Ishikawa (cell line): Measurements from ENCODE around the gene DGKD.

Experiments
- CEBPB ChIP-seq: IDR thresholded peaks from 2 replicates; pipeline ENCODE4 v1.6.1; 2012
- CREB1 ChIP-seq: IDR thresholded peaks from 2 replicates; pipeline ENCODE4 v1.6.1; 2012; ENCODE audit warnings: low read depth
- EP300 ChIP-seq: IDR thresholded peaks from 2 replicates; pipeline ENCODE4 v1.6.1; 2012; ENCODE audit warnings: borderline replicate concordance
- FOXM1 ChIP-seq: IDR thresholded peaks from 2 replicates; pipeline ENCODE4 v1.6.1; 2012; ENCODE audit warnings: low read depth, borderline replicate concordance
- RAD21 ChIP-seq: IDR thresholded peaks from 2 replicates; pipeline ENCODE4 v1.6.1; 2012; ENCODE audit warnings: low read depth
- TAF1 ChIP-seq: IDR thresholded peaks from 2 replicates; pipeline ENCODE4 v1.6.1; 2012; ENCODE audit warnings: low read depth, mild to moderate bottlenecking
- YY1 ChIP-seq: IDR thresholded peaks from 2 replicates; pipeline ENCODE4 v1.6.1; 2012; ENCODE audit warnings: low read depth

DNA sequence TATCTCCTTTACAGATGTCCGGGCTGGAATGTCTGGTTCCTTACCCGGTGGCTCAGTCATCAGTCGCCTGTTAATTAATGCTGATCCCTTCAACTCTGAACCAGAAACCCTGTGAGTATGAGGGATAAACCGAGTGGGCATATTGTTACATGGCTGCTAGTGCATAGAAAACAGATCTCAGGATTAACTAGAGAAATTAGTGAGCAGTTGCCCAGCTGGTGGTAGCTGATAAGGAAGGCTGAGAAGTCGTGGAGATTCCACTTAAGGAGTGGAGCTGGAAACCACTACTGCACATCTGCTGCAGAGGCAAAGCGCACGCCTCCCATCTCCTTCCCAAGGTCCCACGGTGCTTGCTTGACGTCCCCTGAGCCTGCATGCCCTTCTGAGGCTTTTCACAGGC is 97.7 kb downstream of the DGKD start:
- TF ChIP-seq YY1 = no peak
- TF ChIP-seq TAF1 = no peak
- TF ChIP-seq RAD21 = no peak
- no peak for TF ChIP-seq FOXM1
- TF ChIP-seq CREB1 = no peak
- no peak for TF ChIP-seq CEBPB
- TF ChIP-seq EP300 = no peak
